Measurements from ENCODE around the gene VTI1B. TPM values are rescaled to one million over a fixed set of nuclear protein-coding genes. Genes with fewer than 3 reads are reported as not detected.

Gene VTI1B
- total and polyA plus RNA-seq, 10 of the 15 experiments (the other 5 are each of a cell fraction or from before 2014, with no cell fraction given) = 15.0 to 117 (median 50.5) TPM

- no peak for TF ChIP-seq NFYA (IDR thresholded peaks at IDR 0.05; ENCODE audit: borderline replicate concordance, low read depth, low read length)
Measured at GRCh38 chr14:67680121-67680602, 5.7 kb upstream of the VTI1B start (continued).

GRCh38 chr14:67679006-67679405 lies 4.6 kb upstream of the VTI1B start:
- peaks cover 4 to 24% of the 10 kb centered on the region in 2 experiments; a peak in 3 of 4 replicates for H3K36me3 ChIP-seq (ENCODE audit: control insufficient read depth in 2 of 2, insufficient read depth in 2 of 2, low read length in 1 of 2)
- BruUV-seq (replicated peaks) = no TSS peak
- ATAC-seq (no peak), FAIRE-seq (no peak), DNase-seq (ENCODE audit: low read depth, low spot score) (no peak)
- no peak overlapping the region for H2AFZ ChIP-seq (ENCODE audit: control insufficient read depth, low read depth, low read length)
- no peaks in the 10 kb centered on the region for H3K27me3 ChIP-seq (replicated peaks in 1 of 2; ENCODE audit: control insufficient read depth in 2 of 2, insufficient read depth in 2 of 2, low read length in 1 of 2)
- 98% methylated on average over 2 of the region's 2 CpGs for WGBS (ENCODE audit: insufficient coverage, insufficient replicate concordance, low lambda C conversion rate, missing lambda C conversion rate)
- H3K4me1 ChIP-seq (ENCODE audit: control insufficient read depth, insufficient read depth, low read length) = peaks cover 24% of the 10 kb centered on the region
- in situ Hi-C loops (cut with MboI) (no loop called here), intact Hi-C loops (cut with micrococcal nuclease; ENCODE audit: unreplicated experiment) (no loop called here)
- POLR2A ChIA-PET = interaction anchor here (0.8 to 6.8 kb wide), 3 partner anchors 10 to 34 kb away, joined by 4 to 62 read pairs (median 8); partner anchors contain the start of gene RDH11
- H3K4me3 ChIP-seq = no peak overlapping the region
- SMC1A ChIA-PET (ENCODE audit: uncharacterized antibody, unreplicated experiment) = interaction anchor here (2.2 to 7.6 kb wide), 3 partner anchors 11 to 60 kb away, joined by 5 to 41 read pairs (median 10); no protein-coding TSS in a partner anchor
- no peak overlapping the region for H3K9ac ChIP-seq (ENCODE audit: control insufficient read depth, insufficient read depth, low read length)
- H3K9me3 ChIP-seq (replicated peaks; ENCODE audit: control insufficient read depth, insufficient read depth, low read length) = no peaks in the 10 kb centered on the region
- no peak overlapping the region for H3K4me2 ChIP-seq (ENCODE audit: control insufficient read depth, insufficient read depth)
- TF ChIP-seq JUNB (IDR thresholded peaks at IDR 0.05) = no peak
- no peak for TF ChIP-seq BACH1 (IDR thresholded peaks at IDR 0.05; ENCODE audit: borderline replicate concordance)
- TF ChIP-seq SMC3 (IDR thresholded peaks at IDR 0.05; ENCODE audit: borderline replicate concordance, low read length) = no peak
- no peak for TF ChIP-seq SUZ12 (IDR thresholded peaks at IDR 0.05; ENCODE audit: unreplicated experiment)
- no peak for TF ChIP-seq SP1 (IDR thresholded peaks at IDR 0.05; ENCODE audit: low read depth, low read length)
- TF ChIP-seq TCF3 (IDR thresholded peaks at IDR 0.05; ENCODE audit: borderline replicate concordance, insufficient read depth, low read depth, low read length) = no peak
- TF ChIP-seq NFYA (IDR thresholded peaks at IDR 0.05; ENCODE audit: borderline replicate concordance, low read depth, low read length) = no peak
- TF ChIP-seq, protein P1, sequence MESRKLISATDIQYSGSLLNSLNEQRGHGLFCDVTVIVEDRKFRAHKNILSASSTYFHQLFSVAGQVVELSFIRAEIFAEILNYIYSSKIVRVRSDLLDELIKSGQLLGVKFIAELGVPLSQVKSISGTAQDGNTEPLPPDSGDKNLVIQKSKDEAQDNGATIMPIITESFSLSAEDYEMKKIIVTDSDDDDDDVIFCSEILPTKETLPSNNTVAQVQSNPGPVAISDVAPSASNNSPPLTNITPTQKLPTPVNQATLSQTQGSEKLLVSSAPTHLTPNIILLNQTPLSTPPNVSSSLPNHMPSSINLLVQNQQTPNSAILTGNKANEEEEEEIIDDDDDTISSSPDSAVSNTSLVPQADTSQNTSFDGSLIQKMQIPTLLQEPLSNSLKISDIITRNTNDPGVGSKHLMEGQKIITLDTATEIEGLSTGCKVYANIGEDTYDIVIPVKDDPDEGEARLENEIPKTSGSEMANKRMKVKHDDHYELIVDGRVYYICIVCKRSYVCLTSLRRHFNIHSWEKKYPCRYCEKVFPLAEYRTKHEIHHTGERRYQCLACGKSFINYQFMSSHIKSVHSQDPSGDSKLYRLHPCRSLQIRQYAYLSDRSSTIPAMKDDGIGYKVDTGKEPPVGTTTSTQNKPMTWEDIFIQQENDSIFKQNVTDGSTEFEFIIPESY (IDR thresholded peaks at IDR 0.05) = no peak
- TF ChIP-seq E2F4 (IDR thresholded peaks at IDR 0.05; ENCODE audit: low read depth, low read length) = no peak
- TF ChIP-seq NFYB (IDR thresholded peaks at IDR 0.05; ENCODE audit: insufficient read depth, low read depth, low read length) = no peak
- TF ChIP-seq BRCA1 (IDR thresholded peaks at IDR 0.05; ENCODE audit: low read depth, low read length) = no peak
- TF ChIP-seq BMI1 (IDR thresholded peaks at IDR 0.05; ENCODE audit: borderline replicate concordance) = no peak
- TF ChIP-seq YBX1 (IDR thresholded peaks at IDR 0.05) = no peak
- TF ChIP-seq SRF (IDR thresholded peaks at IDR 0.05; ENCODE audit: low read depth in 2 of 2, low read length in 2 of 2) = no peak
- CTCF ChIA-PET = interaction anchor here (1.9 to 2.4 kb wide), 3 partner anchors 10 to 12 kb away, joined by 6 to 8 read pairs (median 8); no protein-coding TSS in a partner anchor
- no peaks in the 10 kb centered on the region; the same call in 1 of the 2 replicates for H4K20me1 ChIP-seq (ENCODE audit: control insufficient read depth, insufficient read depth)
- peaks cover 5% of the 10 kb centered on the region for H3K79me2 ChIP-seq (ENCODE audit: control insufficient read depth, insufficient read depth, low read length)
- H3K27ac ChIP-seq (ENCODE audit: control insufficient read depth, insufficient read depth) = no peak overlapping the region
- RAD21 ChIA-PET (ENCODE audit: unreplicated experiment) = interaction anchor here (2.1 to 2.2 kb wide), 2 partner anchors 25 to 95 kb away, joined by 4 to 7 read pairs; no protein-coding TSS in a partner anchor

Measured in GM12878 (cell line).